Caco-2 (cell line): ENCODE measurements around the gene SAMD15. TPM values are rescaled to one million over a fixed set of nuclear protein-coding genes. Genes with fewer than 3 reads are reported as not detected.

Experiments used
- BruUV-seq: library from RNA; stranded (reverse); fragments of 400-500 nt; replicated peaks from 2 replicates; lab custom pipeline; 2021; lab: Mats Ljungman, UMichigan
- CTCF ChIA-PET: fragments of 300-600 bp; sonication (Branson Sonifier 250); formaldehyde crosslinking; loops from one replicate; lab custom pipeline; 2022; ENCODE audit warnings: antibody characterized with exemption; lab: Charles Lee
- POLR2A ChIA-PET: fragments of 300-600 bp; sonication (Branson Sonifier 250); formaldehyde crosslinking; loops from one replicate; lab custom pipeline; 2022; ENCODE audit warnings: antibody characterized with exemption; lab: Charles Lee
- DNase-seq, 2 experiments: peaks; one replicate each; pipeline versions ENCODE4 v3.0.0 to v3.0.0-alpha.2; 2020 to 2022
- H3K27me3 ChIP-seq: replicated peaks from 2 replicates; pipeline ENCODE4 v1.6.0; 2011; ENCODE audit warnings: low read length; ENCODE audit not compliant: control insufficient read depth, insufficient read depth
- H3K36me3 ChIP-seq: 2 replicates; pipeline ENCODE4 v1.5.1; 2011; ENCODE audit warnings: low read length; ENCODE audit not compliant: control insufficient read depth, insufficient read depth
- H3K4me1 ChIP-seq: fragments of 250-450 bp; sonication (Bioruptor Pico); 2 replicates; pipeline ENCODE4 v1.5.1; 2020; ENCODE audit warnings: mild to moderate bottlenecking
- H3K4me3 ChIP-seq: 2 replicates; pipeline ENCODE4 v1.5.1; 2011; ENCODE audit warnings: low read depth, mild to moderate bottlenecking, control low read depth, low read length
- H3K9me3 ChIP-seq: fragments of 250-450 bp; sonication (Bioruptor Pico); 2 replicates; pipeline ENCODE4 v1.5.1; 2020; ENCODE audit warnings: mild to moderate bottlenecking, moderate library complexity
- H3K27ac Mint-ChIP-seq: one replicate; pipeline ENCODE4 v1.8.0; 2022; ENCODE audit warnings: mixed read lengths; ENCODE audit not compliant: unreplicated experiment
- H3K27me3 Mint-ChIP-seq: one replicate; pipeline ENCODE4 v1.8.0; 2022; ENCODE audit warnings: mixed read lengths; ENCODE audit not compliant: insufficient read depth, unreplicated experiment
- H3K36me3 Mint-ChIP-seq: one replicate; pipeline ENCODE4 v1.8.0; 2022; ENCODE audit warnings: mild to moderate bottlenecking, mixed read lengths; ENCODE audit not compliant: insufficient read depth, unreplicated experiment
- H3K4me1 Mint-ChIP-seq: one replicate; pipeline ENCODE4 v1.8.0; 2022; ENCODE audit warnings: low read depth, mixed read lengths; ENCODE audit not compliant: unreplicated experiment
- H3K4me3 Mint-ChIP-seq: one replicate; pipeline ENCODE4 v1.8.0; 2022; ENCODE audit warnings: mild to moderate bottlenecking, moderate library complexity, mixed read lengths; ENCODE audit not compliant: unreplicated experiment
- H3K9me3 Mint-ChIP-seq: one replicate; pipeline ENCODE4 v1.8.0; 2022; ENCODE audit warnings: mixed read lengths; ENCODE audit not compliant: unreplicated experiment
- intact Hi-C: fragments of 100-400 bp; cut with micrococcal nuclease; formaldehyde crosslinking; loops from one replicate; pipeline ENCODE4 v1.10.0; 2022; ENCODE audit not compliant: unreplicated experiment
- total RNA-seq: library from RNA; stranded (reverse); gene quantifications from 2 replicates; pipeline ENCODE4 v1.2.3, GENCODE V29; 2022
- TF ChIP-seq, protein P1 (sequence below), 2 experiments: fragments of 200-600 bp in 1 of 2; IDR thresholded peaks; 1 replicate in 1 of 2; 2 replicates in 1 of 2; pipeline versions ENCODE4 v1.5.1 to v1.8.0; 2011 to 2022; ENCODE audit warnings: antibody characterized with exemption in 1 of 2, control low read depth in 1 of 2, inconsistent platforms in 1 of 2, low read depth in 1 of 2, low read length in 1 of 2, mild to moderate bottlenecking in 1 of 2, moderate library complexity in 1 of 2; ENCODE audit not compliant: insufficient read depth in 1 of 2, severe bottlenecking in 1 of 2, unreplicated experiment in 1 of 2

Gene SAMD15
- total RNA-seq, 1 experiment from 2014 or later, result 0.82 TPM

DNA sequence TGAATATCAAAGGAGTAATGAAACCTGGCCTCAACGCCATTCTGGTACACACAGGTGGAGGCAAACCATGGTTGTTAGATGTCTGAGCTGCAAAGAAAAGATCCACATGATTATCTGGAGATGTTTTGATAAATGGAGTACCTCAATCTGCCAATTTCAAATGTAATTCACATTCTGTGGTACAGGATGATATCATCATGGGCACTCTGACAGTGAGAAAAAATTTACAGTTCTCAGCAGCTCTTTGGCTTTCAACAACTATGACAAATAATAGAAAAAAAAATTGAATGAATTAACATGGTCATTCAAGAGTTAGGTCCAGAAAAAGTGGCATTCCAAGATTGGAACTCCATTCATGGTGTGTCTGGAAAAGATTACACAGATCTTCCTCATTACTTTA is 17.6 kb upstream of the SAMD15 start:
- Histone ChIP-seq H3K9me3 (no peaks in the 10 kb centered on the region), H3K36me3 (no peaks in the 10 kb centered on the region), H3K4me1 (no peaks in the 10 kb centered on the region), H3K27me3 (no peaks in the 10 kb centered on the region), H3K4me3 (no peak overlapping the region)
- no peaks in the 10 kb centered on the region for H3K9me3 Mint-ChIP-seq
- H3K4me3 Mint-ChIP-seq, result no peak overlapping the region
- no peak for DNase-seq
- H3K4me1 Mint-ChIP-seq, result no peaks in the 10 kb centered on the region
- ChIA-PET CTCF (no interaction called here), POLR2A (no interaction called here)
- intact Hi-C loops, result no loop called here
- BruUV-seq, result no TSS peak
- H3K36me3 Mint-ChIP-seq, result no peaks in the 10 kb centered on the region
- H3K27me3 Mint-ChIP-seq, result no peaks in the 10 kb centered on the region
- TF ChIP-seq, protein P1, sequence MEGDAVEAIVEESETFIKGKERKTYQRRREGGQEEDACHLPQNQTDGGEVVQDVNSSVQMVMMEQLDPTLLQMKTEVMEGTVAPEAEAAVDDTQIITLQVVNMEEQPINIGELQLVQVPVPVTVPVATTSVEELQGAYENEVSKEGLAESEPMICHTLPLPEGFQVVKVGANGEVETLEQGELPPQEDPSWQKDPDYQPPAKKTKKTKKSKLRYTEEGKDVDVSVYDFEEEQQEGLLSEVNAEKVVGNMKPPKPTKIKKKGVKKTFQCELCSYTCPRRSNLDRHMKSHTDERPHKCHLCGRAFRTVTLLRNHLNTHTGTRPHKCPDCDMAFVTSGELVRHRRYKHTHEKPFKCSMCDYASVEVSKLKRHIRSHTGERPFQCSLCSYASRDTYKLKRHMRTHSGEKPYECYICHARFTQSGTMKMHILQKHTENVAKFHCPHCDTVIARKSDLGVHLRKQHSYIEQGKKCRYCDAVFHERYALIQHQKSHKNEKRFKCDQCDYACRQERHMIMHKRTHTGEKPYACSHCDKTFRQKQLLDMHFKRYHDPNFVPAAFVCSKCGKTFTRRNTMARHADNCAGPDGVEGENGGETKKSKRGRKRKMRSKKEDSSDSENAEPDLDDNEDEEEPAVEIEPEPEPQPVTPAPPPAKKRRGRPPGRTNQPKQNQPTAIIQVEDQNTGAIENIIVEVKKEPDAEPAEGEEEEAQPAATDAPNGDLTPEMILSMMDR (IDR thresholded peaks at IDR 0.05; ENCODE audit: insufficient read depth in 1 of 2, low read depth in 1 of 2, low read length in 1 of 2, severe bottlenecking in 1 of 2, unreplicated experiment in 1 of 2), result no peak
- H3K27ac Mint-ChIP-seq, result no peak overlapping the region

DNA sequence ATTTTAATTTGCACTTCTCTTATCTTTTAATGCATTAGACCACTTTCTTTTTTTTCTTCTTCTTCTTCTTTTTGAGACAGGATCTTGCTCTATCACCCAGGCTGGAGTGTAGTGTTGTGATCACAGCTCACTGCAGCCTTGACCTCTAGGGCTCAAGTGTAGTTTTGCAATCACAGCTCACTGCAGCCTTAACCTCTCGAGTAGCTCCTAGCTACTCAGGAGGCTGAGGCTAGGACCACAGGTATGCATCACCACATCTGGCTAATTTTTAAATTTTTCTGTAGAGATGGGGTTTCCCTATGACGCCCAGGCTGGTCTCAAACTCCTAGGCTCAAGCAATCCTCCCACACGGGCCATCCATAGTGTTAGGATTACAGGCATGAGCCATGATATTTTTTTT is 13.0 kb upstream of the SAMD15 start:
- no peaks in the 10 kb centered on the region for H3K36me3 Mint-ChIP-seq
- H3K4me1 ChIP-seq, result no peaks in the 10 kb centered on the region
- CTCF ChIA-PET, result no interaction called here
- BruUV-seq, result no TSS peak
- H3K4me3 Mint-ChIP-seq, result no peak overlapping the region
- H3K27me3 Mint-ChIP-seq, result no peaks in the 10 kb centered on the region
- no peaks in the 10 kb centered on the region for H3K36me3 ChIP-seq
- no peaks in the 10 kb centered on the region for H3K27me3 ChIP-seq
- TF ChIP-seq, protein P1 (IDR thresholded peaks at IDR 0.05; ENCODE audit: insufficient read depth in 1 of 2, low read depth in 1 of 2, low read length in 1 of 2, severe bottlenecking in 1 of 2, unreplicated experiment in 1 of 2), result no peak
- intact Hi-C loops, result no loop called here
- no peak overlapping the region for H3K4me3 ChIP-seq
- no peak overlapping the region for H3K27ac Mint-ChIP-seq
- H3K4me1 Mint-ChIP-seq, result no peaks in the 10 kb centered on the region
- DNase-seq, result no peak
- POLR2A ChIA-PET, result no interaction called here
- no peaks in the 10 kb centered on the region for H3K9me3 ChIP-seq
- no peaks in the 10 kb centered on the region for H3K9me3 Mint-ChIP-seq

DNA sequence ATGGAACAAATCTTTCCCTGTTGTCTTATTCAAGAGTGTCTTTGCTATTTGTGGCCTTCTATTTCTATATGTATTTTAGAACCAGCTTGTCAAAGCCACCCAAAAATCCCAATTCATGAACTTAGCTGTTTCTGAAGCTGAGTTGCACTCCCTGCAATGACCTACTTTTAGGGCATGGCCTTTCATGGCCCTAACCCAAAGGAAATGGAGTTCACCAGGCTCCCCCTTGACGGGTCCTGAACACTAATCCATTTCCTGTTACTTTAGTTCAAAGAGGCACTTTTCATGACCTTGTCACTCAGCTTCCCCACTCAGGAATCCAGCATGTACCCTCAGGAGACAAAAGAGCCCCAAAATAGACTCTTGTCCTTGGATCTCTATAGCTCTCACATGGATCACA is 7.9 kb upstream of the SAMD15 start:
- Histone ChIP-seq H3K4me1 (peaks cover 22% of the 10 kb centered on the region), H3K4me3 (no peak overlapping the region), H3K36me3 (no peaks in the 10 kb centered on the region), H3K9me3 (no peaks in the 10 kb centered on the region), H3K27me3 (no peaks in the 10 kb centered on the region)
- DNase-seq, result no peak
- intact Hi-C loops, result no loop called here
- H3K27me3 Mint-ChIP-seq, result no peaks in the 10 kb centered on the region
- H3K27ac Mint-ChIP-seq, result no peak overlapping the region
- BruUV-seq, result no TSS peak
- TF ChIP-seq, protein P1 (IDR thresholded peaks at IDR 0.05; ENCODE audit: insufficient read depth in 1 of 2, low read depth in 1 of 2, low read length in 1 of 2, severe bottlenecking in 1 of 2, unreplicated experiment in 1 of 2), result no peak
- H3K9me3 Mint-ChIP-seq, result no peaks in the 10 kb centered on the region
- ChIA-PET CTCF (no interaction called here), POLR2A (no interaction called here)
- H3K36me3 Mint-ChIP-seq, result no peaks in the 10 kb centered on the region
- peaks cover 12% of the 10 kb centered on the region for H3K4me1 Mint-ChIP-seq
- H3K4me3 Mint-ChIP-seq, result no peak overlapping the region
